ENCODE results near the gene KCNMA1.

- TF ChIP-seq, protein P1, sequence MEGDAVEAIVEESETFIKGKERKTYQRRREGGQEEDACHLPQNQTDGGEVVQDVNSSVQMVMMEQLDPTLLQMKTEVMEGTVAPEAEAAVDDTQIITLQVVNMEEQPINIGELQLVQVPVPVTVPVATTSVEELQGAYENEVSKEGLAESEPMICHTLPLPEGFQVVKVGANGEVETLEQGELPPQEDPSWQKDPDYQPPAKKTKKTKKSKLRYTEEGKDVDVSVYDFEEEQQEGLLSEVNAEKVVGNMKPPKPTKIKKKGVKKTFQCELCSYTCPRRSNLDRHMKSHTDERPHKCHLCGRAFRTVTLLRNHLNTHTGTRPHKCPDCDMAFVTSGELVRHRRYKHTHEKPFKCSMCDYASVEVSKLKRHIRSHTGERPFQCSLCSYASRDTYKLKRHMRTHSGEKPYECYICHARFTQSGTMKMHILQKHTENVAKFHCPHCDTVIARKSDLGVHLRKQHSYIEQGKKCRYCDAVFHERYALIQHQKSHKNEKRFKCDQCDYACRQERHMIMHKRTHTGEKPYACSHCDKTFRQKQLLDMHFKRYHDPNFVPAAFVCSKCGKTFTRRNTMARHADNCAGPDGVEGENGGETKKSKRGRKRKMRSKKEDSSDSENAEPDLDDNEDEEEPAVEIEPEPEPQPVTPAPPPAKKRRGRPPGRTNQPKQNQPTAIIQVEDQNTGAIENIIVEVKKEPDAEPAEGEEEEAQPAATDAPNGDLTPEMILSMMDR (IDR thresholded peaks at IDR 0.05) = no peak
- TF ChIP-seq POLR2AphosphoS5 (IDR thresholded peaks at IDR 0.05) (no peak), POLR2A (IDR thresholded peaks at IDR 0.05; ENCODE audit: low read depth) (no peak)
Measured at GRCh38 chr10:77671594-77672252, 34.1 kb upstream of the KCNMA1 start.
